Measurements from ENCODE around the gene INS. TPM values are rescaled to one million over a fixed set of nuclear protein-coding genes. Genes with fewer than 3 reads are reported as not detected.

INS gene
- total and polyA plus RNA-seq, 2 of the 4 experiments (the other 2 are of a cell fraction), result not detected

- ATAC-seq (ENCODE audit: low read depth), result no peak
Observed at GRCh38 chr11:2188745-2189144, 27.7 kb upstream of the INS start.

More at GRCh38 chr11:2188745-2189144, 27.7 kb upstream of the INS start:
- Histone ChIP-seq H3K18ac (ENCODE audit: low read depth, low read length) (no peak overlapping the region), H3K27ac (ENCODE audit: insufficient read depth, low read length) (no peak overlapping the region), H3K9me3 (ENCODE audit: control insufficient read depth, insufficient read depth, low read length) (no peaks in the 10 kb centered on the region), H2BK15ac (ENCODE audit: low read depth, low read length) (no peak overlapping the region), H4K91ac (ENCODE audit: insufficient read depth, low read depth, low read length) (no peak overlapping the region), H4K20me1 (ENCODE audit: insufficient read depth, low read length) (0 out of 2 replicates have a peak, but pooled peaks cover 8% of the 10 kb centered on the region), H3K9ac (ENCODE audit: low read depth, low read length) (no peak overlapping the region), H3K4me1 (ENCODE audit: control insufficient read depth, insufficient read depth, low read length) (no peaks in the 10 kb centered on the region), H3K36me3 (ENCODE audit: control insufficient read depth, insufficient read depth, low read length) (no peaks in the 10 kb centered on the region), H2BK120ac (ENCODE audit: low read depth, low read length) (no peak overlapping the region), H3K56ac (ENCODE audit: extremely low read depth, insufficient read depth, low read length) (no peak overlapping the region), H2BK20ac (ENCODE audit: low read depth, low read length) (no peak overlapping the region), H4K5ac (ENCODE audit: low read depth, low read length) (no peak overlapping the region), H3K14ac (replicated peaks; ENCODE audit: low read depth, low read length) (no peak overlapping the region), H4K8ac (ENCODE audit: low read depth in 2 of 2, low read length in 2 of 2) (no peak overlapping the region), H2AK5ac (ENCODE audit: low read depth, low read length) (no peak overlapping the region), H3K4me3 (ENCODE audit: insufficient read depth, low read depth, low read length) (no peak overlapping the region), H2AFZ (replicated peaks; ENCODE audit: low read length, poor library complexity) (no peak overlapping the region), H3K23ac (ENCODE audit: low read depth, low read length) (no peak overlapping the region), H3K4me2 (ENCODE audit: low read depth, low read length) (no peak overlapping the region), H2BK5ac (ENCODE audit: low read depth, low read length, poor library complexity, severe bottlenecking) (no peak overlapping the region), H2AK9ac (replicated peaks; ENCODE audit: low read depth, low read length, poor library complexity) (no peak overlapping the region), H3K9me1 (ENCODE audit: insufficient read depth, low read length) (peaks cover 7% of the 10 kb centered on the region), H3K4ac (ENCODE audit: low read depth, low read length) (no peak overlapping the region), H3K27me3 (ENCODE audit: control insufficient read depth, insufficient read depth, low read length) (peaks cover 41% of the 10 kb centered on the region), H3K79me1 (ENCODE audit: low read depth in 1 of 2, low read length in 2 of 2) (no peaks in the 10 kb centered on the region)
- intact Hi-C loops (cut with micrococcal nuclease), result no loop called here
- no peak for DNase-seq
- CTCF ChIA-PET, result no interaction called here
- dilution Hi-C loops (cut with HindIII; ENCODE audit: low sequenced_read_pairs, unreplicated experiment), result no loop called here
- BruUV-seq (replicated peaks), result no TSS peak
- TF ChIP-seq SMC3 (IDR thresholded peaks at IDR 0.05; ENCODE audit: low read depth, low read length), result no peak
- TF ChIP-seq CHD1 (IDR thresholded peaks at IDR 0.05; ENCODE audit: low read depth, low read length), result no peak
- no peak for TF ChIP-seq BHLHE40 (IDR thresholded peaks at IDR 0.05; ENCODE audit: low read depth, low read length)
- no peak for TF ChIP-seq RFX5 (IDR thresholded peaks at IDR 0.05; ENCODE audit: low read depth, low read length)
- TF ChIP-seq RAD21 (IDR thresholded peaks at IDR 0.05; ENCODE audit: low read length), result no peak
- no peak for TF ChIP-seq MAFK (IDR thresholded peaks at IDR 0.05; ENCODE audit: low read depth, low read length)
- no peak for TF ChIP-seq POLR2A (IDR thresholded peaks at IDR 0.05; ENCODE audit: low read depth, low read length)
- no peak for TF ChIP-seq CEBPB (IDR thresholded peaks at IDR 0.05; ENCODE audit: low read depth, low read length)
- POLR2A ChIA-PET (ENCODE audit: unreplicated experiment), result no interaction called here
- WGBS, 2 experiments (ENCODE audit: extremely low coverage in 2 of 2, insufficient read length in 1 of 2), result 84% methylated on average over 15 of the region's 19 CpGs; no CpG with 5 or more reads in 1 of the 2 experiments
- in situ Hi-C loops (cut with MboI; ENCODE audit: low sequenced_read_pairs), result loop anchor here (25.0 kb wide), 1 partner anchor 699 kb away; the partner anchor contains the start of gene CDKN1C

Data from IMR-90 (cell line).